ENCODE data around the gene P2RY14.
"Not testable (repeated sequence)": the region's sequence is repeated elsewhere in the genome, so short reads cannot be mapped to it uniquely, and the experiment has no call there.

Gene P2RY14

GRCh38 chr3:151262871-151263525, 15.3 kb downstream of the P2RY14 start:
- DNase-seq (ENCODE audit: low spot score): no peak

- no peak for DNase-seq (ENCODE audit: low spot score)
These were observed 18.7 kb downstream of the P2RY14 start for GRCh38 chr3:151259664-151260063.

- no peak for DNase-seq (ENCODE audit: low spot score)
These were observed 21.6 kb downstream of the P2RY14 start for GRCh38 chr3:151256749-151257148.

GRCh38 chr3:151248772-151249337, 29.5 kb downstream of the P2RY14 start:
- DNase-seq (ENCODE audit: low spot score): no peak

- DNase-seq (ENCODE audit: low spot score): not testable (repeated sequence)
These were observed 36.3 kb downstream of the P2RY14 start for GRCh38 chr3:151242006-151242405.

GRCh38 chr3:151236736-151237135, 41.6 kb downstream of the P2RY14 start:
- no peak for DNase-seq (ENCODE audit: low spot score)

- no peak for DNase-seq (ENCODE audit: low spot score)
These were observed 42.0 kb downstream of the P2RY14 start for GRCh38 chr3:151236316-151236715.

- DNase-seq (ENCODE audit: low spot score): no peak
These were observed 43.5 kb downstream of the P2RY14 start for GRCh38 chr3:151234825-151235224.

- DNase-seq (ENCODE audit: low spot score): no peak
These were observed 45.4 kb downstream of the P2RY14 start for GRCh38 chr3:151232991-151233390.

- DNase-seq (ENCODE audit: low spot score): not testable (repeated sequence)
These were observed 45.9 kb downstream of the P2RY14 start for GRCh38 chr3:151232403-151232802.

- no peak for DNase-seq (ENCODE audit: low spot score)
These were observed 47.7 kb downstream of the P2RY14 start for GRCh38 chr3:151230646-151231045.

GRCh38 chr3:151228666-151229040, 49.7 kb downstream of the P2RY14 start:
- DNase-seq (ENCODE audit: low spot score): no peak

GRCh38 chr3:151227807-151228665, 50.3 kb downstream of the P2RY14 start:
- peak; percentile 87 for DNase-seq (ENCODE audit: low spot score)

GRCh38 chr3:151227266-151227806, 51.0 kb downstream of the P2RY14 start:
- DNase-seq (ENCODE audit: low spot score): no peak

GRCh38 chr3:151226825-151227224, 51.5 kb downstream of the P2RY14 start:
- no peak for DNase-seq (ENCODE audit: low spot score)

- DNase-seq (ENCODE audit: low spot score): peak; percentile 28
These were observed 52.2 kb downstream of the P2RY14 start for GRCh38 chr3:151226088-151226563.

- peak; percentile 62 for DNase-seq (ENCODE audit: low spot score)
These were observed 53.0 kb downstream of the P2RY14 start for GRCh38 chr3:151225040-151225975.

- no peak for DNase-seq (ENCODE audit: low spot score)
These were observed 54.0 kb downstream of the P2RY14 start for GRCh38 chr3:151224268-151224866.

GRCh38 chr3:151219056-151219455, 59.3 kb downstream of the P2RY14 start:
- DNase-seq (ENCODE audit: low spot score): peak; percentile 17

GRCh38 chr3:151218136-151218535, 60.2 kb downstream of the P2RY14 start:
- no peak for DNase-seq (ENCODE audit: low spot score)
